Heart right ventricle (tissue), 16 donors: ENCODE results near the gene ST8SIA1. TPM values are rescaled to one million over a fixed set of nuclear protein-coding genes. Genes with fewer than 3 reads are reported as not detected.
A peak's percentile ranks its signal among the peaks of the same experiment; 100 is the strongest.

Source experiments
- ATAC-seq, 8 donors: fragments of 200-7000 bp; cut with Tn5 transposase; one replicate each; pipeline ENCODE4 v1.9.1; 2020; ENCODE audit warnings: mild to moderate bottlenecking in 8 of 8, moderate library complexity in 8 of 8, moderate number of reproducible peaks in 1 of 8
- DNase-seq, 2 donors: peaks; one replicate each; pipeline ENCODE4 v3.0.0-alpha.2; 2020
- H3K27ac ChIP-seq, 10 donors: fragments of 200-600 bp; sonication (generic) in 2 of 10; one replicate each; pipeline versions ENCODE4 v1.5.0 to v1.8.0; 2020 to 2022; ENCODE audit warnings: mild to moderate bottlenecking in 3 of 10
- H3K27me3 ChIP-seq, 7 donors: fragments of 200-600 bp; one replicate each; pipeline ENCODE4 v1.8.0; 2021 to 2022; ENCODE audit warnings: mild to moderate bottlenecking in 2 of 7
- H3K36me3 ChIP-seq, 9 donors: fragments of 200-600 bp; sonication (generic) in 1 of 9; one replicate each; pipeline versions ENCODE4 v1.5.0 to v1.8.0; 2020 to 2022; ENCODE audit warnings: mild to moderate bottlenecking in 2 of 9
- H3K4me1 ChIP-seq, 9 donors: fragments of 200-600 bp; sonication (generic) in 1 of 9; one replicate each; pipeline versions ENCODE4 v1.5.0 to v1.8.0; 2020 to 2022; ENCODE audit warnings: mild to moderate bottlenecking in 4 of 9
- H3K4me3 ChIP-seq, 10 donors: fragments of 200-600 bp; sonication (generic) in 2 of 10; one replicate each; pipeline versions ENCODE4 v1.5.0 to v1.8.0; 2020 to 2022; ENCODE audit warnings: mild to moderate bottlenecking in 7 of 10, moderate library complexity in 2 of 10
- H3K9me3 ChIP-seq, 11 donors: fragments of 200-600 bp in 10 of 11; sonication (generic) in 2 of 11; one replicate each; pipeline versions ENCODE4 v1.5.0 to v1.8.0; 2013 to 2022; ENCODE audit warnings: mild to moderate bottlenecking in 2 of 11, control low read depth in 1 of 11, moderate library complexity in 1 of 11
- CTCF ChIP-seq, 9 donors: fragments of 200-600 bp; sonication (generic) in 2 of 9; IDR thresholded peaks; one replicate each; pipeline versions ENCODE4 v1.5.0 to v1.8.0; 2021 to 2022; ENCODE audit warnings: antibody characterized with exemption in 9 of 9, mild to moderate bottlenecking in 5 of 9, moderate library complexity in 1 of 9
- WGBS, 2 donors: extraction: QIAGEN DNeasy Blood & Tissue Kit; methylation state at CpG; one replicate each; pipeline ENCODE4 v1.1.7; 2013; ENCODE audit warnings: inconsistent platforms in 1 of 2; 5-methylcytosine and 5-hydroxymethylcytosine counted together
- intact Hi-C, 10 donors: fragments of 100-400 bp; cut with DNase I; formaldehyde crosslinking; loops; one replicate each; pipeline versions ENCODE4 v1.11.1 to v1.14.2; 2022
- polyA plus RNA-seq, 2 donors: library from polyadenylated mRNA; stranded (reverse); fragments of 200-250 nt; gene quantifications; one replicate each; pipeline ENCODE4 v1.2.3, GENCODE V29; 2013
- total RNA-seq, 10 donors: library from RNA; stranded (reverse); fragmentation: NEBNext Ultra II Directional in 3 of 10; extraction: Animal tissue kit (Norgen Biotek cat#: 25700) in 3 of 10; gene quantifications; one replicate each; pipeline versions ENCODE4 v1.2.1 to v1.2.4, GENCODE V29; 2021 to 2023
- donor health status: Arrhythmogenic right ventricular cardiomyopathy.
- donor health status: ischemic (EF 13 %, LVEDD 7.1; RV severe dilation, severe dysfunction).
- donor health status: healthy with polysubstance abuse.
- donor health status: DM: no; HTN: yes; CAD: no.
- donor health status: DM: no; HTN: no; CAD: no.
- donor health status: ischemic (EF 25% LVEDD 6.9; RV normal size, moderate dysfunction).
- donor health status: ischemic (EF 25% LVEDD 5.7; RV mildly dilated, moderate dysfunction).
- donor health status: healthy.
- donor health status: DM: yes; HTN: yes; CAD: no.
- donor health status: Ischemic cardiomyopathy.
- donor health status: ischemic (EF 35%, LVEDD 5.7; RV mildly dilated, moderate dysfunction).
- donor health status: nonischemic (EF 11% LVEDD 7.7; RV severe dilation, severe dysfunction).
- donor health status: DM: yes; HTN: yes; CAD: no.
- donor health status: PGD.
- donor health status: ischemic (EF 29% LVEDD 5.4; RV normal size, mild dysfunction).
- donor health status: nonischemic (EF 23%, LVEDD 6.1; RV moderate dilation, normal function).

ST8SIA1 gene
- total and polyA plus RNA-seq, 12 donors, result 0.93 to 4.9 (median 1.9) TPM

GRCh38 chr12:22289250-22289649 lies 45.3 kb downstream of the ST8SIA1 start:
- no peak for DNase-seq
- intact Hi-C loops, result no loop called here
- H3K4me3 ChIP-seq, result no peak overlapping the region
- no peaks in the 10 kb centered on the region for H3K27me3 ChIP-seq
- no peak for ATAC-seq
- H3K4me1 ChIP-seq, result peaks cover 0 to 16% (median 0%) of the 10 kb centered on the region in 9 donors
- H3K27ac ChIP-seq, result no peak overlapping the region
- no peak for TF ChIP-seq CTCF (IDR thresholded peaks at IDR 0.05)
- no peaks in the 10 kb centered on the region for H3K36me3 ChIP-seq
- 92 to 95% methylated on average over 6 of the region's 6 CpGs for WGBS, 2 donors
- H3K9me3 ChIP-seq, result no peaks in the 10 kb centered on the region

GRCh38 chr12:22287776-22288621 lies 46.5 kb downstream of the ST8SIA1 start:
- H3K27ac ChIP-seq, result peak overlapping the region in 3 of 10 donors; percentile 13 to 23 (median 15)
- no peaks in the 10 kb centered on the region for H3K9me3 ChIP-seq
- TF ChIP-seq CTCF (IDR thresholded peaks at IDR 0.05), result no peak
- no peak overlapping the region for H3K4me3 ChIP-seq
- ATAC-seq (peak in 4 of 8 donors; percentile 25 to 62 (median 36)), DNase-seq (no peak)
- 32 to 37% methylated on average over 11 of the region's 11 CpGs for WGBS, 2 donors
- no peaks in the 10 kb centered on the region for H3K36me3 ChIP-seq
- intact Hi-C loops, result no loop called here
- no peaks in the 10 kb centered on the region for H3K27me3 ChIP-seq
- peaks cover 0 to 21% (median 3%) of the 10 kb centered on the region in 9 donors for H3K4me1 ChIP-seq

GRCh38 chr12:22287101-22287500 lies 47.4 kb downstream of the ST8SIA1 start:
- Histone ChIP-seq H3K4me3 (no peak overlapping the region), H3K36me3 (no peaks in the 10 kb centered on the region), H3K4me1 (peaks cover 0 to 21% (median 3%) of the 10 kb centered on the region in 9 donors), H3K27ac (peak overlapping the region in 4 of 10 donors; percentile 5 to 39 (median 26)), H3K9me3 (no peaks in the 10 kb centered on the region), H3K27me3 (no peaks in the 10 kb centered on the region)
- no peak for ATAC-seq
- no peak for DNase-seq
- intact Hi-C loops, result no loop called here
- 79 to 81% methylated on average over 3 of the region's 3 CpGs for WGBS, 2 donors
- TF ChIP-seq CTCF (IDR thresholded peaks at IDR 0.05), result no peak

GRCh38 chr12:22286569-22286968 lies 47.9 kb downstream of the ST8SIA1 start:
- H3K27ac ChIP-seq, result peak overlapping the region in 3 of 10 donors; percentile 5 to 39 (median 23)
- DNase-seq, result no peak
- intact Hi-C loops, result no loop called here
- no peaks in the 10 kb centered on the region for H3K9me3 ChIP-seq
- no peaks in the 10 kb centered on the region for H3K27me3 ChIP-seq
- no peak for TF ChIP-seq CTCF (IDR thresholded peaks at IDR 0.05)
- peak in 4 of 8 donors; percentile 35 to 62 (median 43) for ATAC-seq
- H3K36me3 ChIP-seq, result no peaks in the 10 kb centered on the region
- H3K4me3 ChIP-seq, result no peak overlapping the region
- H3K4me1 ChIP-seq, result peaks cover 0 to 21% (median 3%) of the 10 kb centered on the region in 9 donors
